NCI-H2196 (cell line): ENCODE measurements around the gene EPHA8.

Experiments used
- DNase-seq: peaks from one replicate; lab custom pipeline; 2025; ENCODE audit not compliant: unreplicated experiment; lab: John Stamatoyannopoulos, UW

The EPHA8 gene

DNA sequence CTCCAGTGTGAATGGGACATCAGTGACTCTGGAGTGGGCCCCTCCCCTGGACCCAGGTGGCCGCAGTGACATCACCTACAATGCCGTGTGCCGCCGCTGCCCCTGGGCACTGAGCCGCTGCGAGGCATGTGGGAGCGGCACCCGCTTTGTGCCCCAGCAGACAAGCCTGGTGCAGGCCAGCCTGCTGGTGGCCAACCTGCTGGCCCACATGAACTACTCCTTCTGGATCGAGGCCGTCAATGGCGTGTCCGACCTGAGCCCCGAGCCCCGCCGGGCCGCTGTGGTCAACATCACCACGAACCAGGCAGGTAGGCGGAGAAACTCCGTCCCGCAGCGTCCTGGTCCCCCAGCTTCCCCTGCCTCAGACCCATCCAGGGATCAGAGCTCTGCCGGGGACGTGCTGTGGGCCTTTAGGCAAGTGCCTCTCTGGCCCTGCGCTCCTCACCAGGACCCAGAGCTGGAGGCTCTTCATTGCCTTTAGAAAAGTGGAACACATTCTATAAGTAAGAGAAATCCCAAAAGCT, 25.7 kb downstream of the EPHA8 start:
- no peak for DNase-seq

DNA sequence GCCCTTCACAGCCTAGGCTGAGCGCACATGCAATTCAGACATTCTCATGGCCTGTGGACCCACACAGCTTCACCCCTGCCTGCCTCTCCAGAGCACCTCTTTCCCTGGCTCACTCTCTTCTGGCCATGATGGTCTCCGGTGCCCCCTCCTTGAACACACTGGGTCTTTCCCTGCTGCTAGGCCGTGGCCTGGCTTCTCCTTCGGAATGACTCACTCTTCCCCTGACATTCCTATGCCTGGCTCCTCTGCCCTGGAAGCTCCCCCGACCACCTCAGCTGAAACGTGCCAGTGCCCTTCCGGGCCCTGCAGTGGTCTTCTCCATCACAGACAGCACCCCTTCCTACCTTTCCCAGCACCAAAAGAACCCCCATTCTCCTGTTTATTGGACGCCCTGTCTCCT, 28.3 kb downstream of the EPHA8 start:
- DNase-seq = no peak

DNA sequence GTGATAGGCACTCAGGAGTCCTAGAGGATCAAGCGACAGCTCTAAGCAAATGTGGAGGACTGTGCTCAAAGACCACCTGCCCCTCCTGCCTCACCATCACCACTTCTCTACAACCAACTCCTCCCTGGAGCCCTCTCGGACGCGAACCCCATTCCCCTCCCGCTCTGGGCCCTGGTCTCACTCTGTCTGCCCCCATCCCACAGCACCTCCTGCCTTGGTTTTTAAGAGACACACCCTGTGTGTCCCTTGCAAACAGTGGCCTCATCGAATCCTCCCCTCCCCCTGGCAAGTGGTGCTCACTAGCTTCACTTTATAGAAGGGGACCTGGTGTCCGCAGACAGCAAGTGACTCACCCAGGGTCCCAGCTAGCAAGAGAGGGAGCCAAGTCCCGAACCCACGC, 28.8 kb downstream of the EPHA8 start:
- no peak for DNase-seq

DNA sequence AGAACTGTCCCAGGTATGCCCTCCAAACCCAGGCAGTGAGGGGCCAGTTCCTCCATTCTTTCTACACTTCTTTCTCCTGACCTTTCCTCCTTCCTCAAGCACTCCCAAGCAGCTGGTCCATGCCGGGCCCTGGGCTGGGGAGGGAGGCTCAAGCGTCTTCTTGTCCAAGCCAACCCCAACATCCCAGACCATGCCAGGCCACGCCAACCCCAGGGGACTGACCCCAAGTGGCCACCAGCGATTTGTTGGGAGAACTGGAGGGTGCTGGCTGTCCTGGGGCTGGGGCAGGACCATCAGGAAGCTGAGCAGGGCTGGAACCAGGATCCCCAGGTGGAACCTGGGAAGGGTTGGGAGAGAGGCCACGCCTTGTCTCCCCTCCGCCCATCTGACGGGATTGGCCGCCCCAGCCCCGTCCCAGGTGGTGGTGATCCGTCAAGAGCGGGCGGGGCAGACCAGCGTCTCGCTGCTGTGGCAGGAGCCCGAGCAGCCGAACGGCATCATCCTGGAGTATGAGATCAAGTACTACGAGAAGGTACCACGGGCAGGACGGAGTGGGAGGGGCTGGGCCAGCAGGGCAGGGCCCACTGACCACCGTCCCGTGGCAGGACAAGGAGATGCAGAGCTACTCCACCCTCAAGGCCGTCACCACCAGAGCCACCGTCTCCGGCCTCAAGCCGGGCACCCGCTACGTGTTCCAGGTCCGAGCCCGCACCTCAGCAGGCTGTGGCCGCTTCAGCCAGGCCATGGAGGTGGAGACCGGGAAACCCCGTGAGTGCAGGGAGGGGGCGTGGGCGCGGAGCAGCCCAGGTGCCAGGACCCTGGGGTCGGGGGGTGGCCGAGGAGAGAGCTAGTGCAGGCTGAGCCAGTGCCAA, 29.9 kb downstream of the EPHA8 start:
- no peak for DNase-seq

DNA sequence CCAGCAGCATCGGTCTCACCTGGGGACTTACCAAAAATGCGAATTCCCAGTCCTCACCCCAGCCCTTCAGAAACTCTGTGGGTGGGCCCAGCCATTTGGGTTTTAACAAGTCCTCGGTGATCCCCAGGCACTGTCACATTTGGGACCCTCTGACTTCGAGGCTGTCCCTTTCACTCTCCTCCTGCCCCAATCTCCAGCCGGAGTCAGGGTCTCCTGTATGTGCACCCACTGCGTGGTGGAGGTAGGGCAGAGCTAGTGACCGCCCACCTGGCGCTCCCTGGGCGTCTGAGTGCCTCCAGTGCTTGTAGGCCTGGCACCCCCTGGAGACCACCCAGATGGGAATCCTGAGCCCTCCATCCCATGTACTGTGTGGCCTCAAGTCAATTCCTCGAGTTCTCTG, 31.1 kb downstream of the EPHA8 start:
- DNase-seq = no peak

DNA sequence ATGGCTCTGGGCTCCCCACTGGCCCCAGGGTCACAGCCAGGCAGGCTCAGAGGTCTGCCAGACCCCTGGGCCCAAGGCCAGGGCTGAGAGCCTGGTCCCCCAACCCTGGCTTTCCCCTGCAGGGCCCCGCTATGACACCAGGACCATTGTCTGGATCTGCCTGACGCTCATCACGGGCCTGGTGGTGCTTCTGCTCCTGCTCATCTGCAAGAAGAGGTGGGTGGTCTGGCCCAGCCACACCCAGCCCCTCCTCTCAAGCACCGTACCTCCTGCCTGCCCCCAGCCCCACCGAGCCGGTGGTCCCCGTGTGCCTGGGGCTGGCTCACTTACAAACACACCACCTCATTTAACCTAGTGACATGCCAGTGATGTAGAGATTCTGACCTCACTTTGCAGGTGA, 31.8 kb downstream of the EPHA8 start:
- no peak for DNase-seq

DNA sequence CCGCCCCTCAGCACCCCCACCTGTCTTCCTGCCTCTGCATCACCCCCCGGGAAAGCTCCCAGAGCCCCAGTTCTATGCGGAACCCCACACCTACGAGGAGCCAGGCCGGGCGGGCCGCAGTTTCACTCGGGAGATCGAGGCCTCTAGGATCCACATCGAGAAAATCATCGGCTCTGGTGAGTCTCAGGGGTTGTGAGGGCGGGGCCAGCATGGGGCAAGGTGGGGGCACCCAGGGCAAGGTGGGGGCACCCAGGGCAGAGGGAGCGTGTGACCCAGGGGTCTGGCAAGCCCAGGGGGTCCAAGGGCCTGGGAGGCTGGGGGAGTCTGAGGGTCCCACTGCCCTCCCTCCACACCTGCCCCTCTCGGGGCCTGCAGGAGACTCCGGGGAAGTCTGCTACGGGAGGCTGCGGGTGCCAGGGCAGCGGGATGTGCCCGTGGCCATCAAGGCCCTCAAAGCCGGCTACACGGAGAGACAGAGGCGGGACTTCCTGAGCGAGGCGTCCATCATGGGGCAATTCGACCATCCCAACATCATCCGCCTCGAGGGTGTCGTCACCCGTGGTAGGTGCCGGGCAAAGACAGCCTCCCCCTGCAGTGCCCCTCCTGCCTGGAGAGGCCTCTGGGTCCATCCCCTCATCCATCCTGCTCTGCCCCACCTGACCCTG, 34.1 kb downstream of the EPHA8 start:
- DNase-seq = no peak

DNA sequence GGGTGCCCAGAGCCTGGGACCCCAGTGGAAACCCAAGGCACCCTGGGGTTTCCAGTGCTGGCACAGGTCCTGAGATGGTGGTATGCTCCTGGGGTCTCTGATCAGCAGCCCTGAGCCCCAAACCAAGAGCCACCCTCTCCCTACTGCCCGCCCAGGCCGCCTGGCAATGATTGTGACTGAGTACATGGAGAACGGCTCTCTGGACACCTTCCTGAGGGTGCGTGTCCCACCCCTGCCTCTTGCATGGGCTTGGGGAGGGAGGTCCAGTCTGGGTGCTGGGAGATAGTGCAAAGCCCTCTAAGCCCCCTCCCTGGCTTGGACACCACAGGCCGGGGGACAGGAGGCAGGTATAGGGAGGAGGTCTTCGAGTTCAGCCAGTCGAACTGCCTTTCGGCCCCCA, 34.7 kb downstream of the EPHA8 start:
- no peak for DNase-seq

DNA sequence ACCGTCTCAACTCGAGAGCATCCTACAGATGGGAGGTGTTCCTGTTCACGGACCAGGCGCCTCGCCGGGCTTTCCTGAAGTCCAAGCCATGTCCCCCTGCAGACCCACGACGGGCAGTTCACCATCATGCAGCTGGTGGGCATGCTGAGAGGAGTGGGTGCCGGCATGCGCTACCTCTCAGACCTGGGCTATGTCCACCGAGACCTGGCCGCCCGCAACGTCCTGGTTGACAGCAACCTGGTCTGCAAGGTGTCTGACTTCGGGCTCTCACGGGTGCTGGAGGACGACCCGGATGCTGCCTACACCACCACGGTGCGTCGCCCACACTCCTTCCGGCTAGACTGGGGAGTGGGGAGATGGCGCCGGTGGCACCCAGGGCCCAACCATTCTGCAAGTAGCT, 35.4 kb downstream of the EPHA8 start:
- no peak for DNase-seq

DNA sequence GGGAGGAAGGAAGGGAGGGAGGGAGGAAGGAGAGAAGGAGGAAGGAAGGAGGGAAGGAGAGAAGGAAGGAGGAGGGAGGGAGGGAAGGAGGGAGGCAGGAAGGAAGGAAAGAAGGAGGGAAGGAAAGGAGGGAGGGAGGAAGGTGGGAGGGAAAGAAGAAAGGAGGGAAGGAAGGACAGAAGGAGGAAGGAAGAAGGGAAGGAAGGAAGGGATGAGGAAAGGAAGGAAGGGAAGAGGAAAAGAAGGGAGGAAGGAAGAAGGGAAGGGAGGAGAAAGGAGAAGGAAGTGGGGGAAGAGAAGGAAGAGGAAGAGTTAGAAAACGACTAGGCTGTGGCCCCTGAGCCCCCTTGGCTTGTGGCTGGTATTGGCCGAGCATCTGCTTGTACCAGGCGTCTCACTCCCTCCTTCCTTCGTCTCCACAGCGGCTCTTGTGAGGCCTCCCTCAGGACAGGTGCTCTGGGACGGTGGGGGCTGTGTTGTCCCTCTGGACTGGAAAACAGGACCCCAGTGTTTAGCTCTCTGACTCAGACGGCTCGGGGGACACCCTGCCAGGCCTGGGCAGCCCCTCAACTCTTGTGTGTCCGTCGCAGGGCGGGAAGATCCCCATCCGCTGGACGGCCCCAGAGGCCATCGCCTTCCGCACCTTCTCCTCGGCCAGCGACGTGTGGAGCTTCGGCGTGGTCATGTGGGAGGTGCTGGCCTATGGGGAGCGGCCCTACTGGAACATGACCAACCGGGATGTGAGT, 37.0 kb downstream of the EPHA8 start:
- no peak for DNase-seq

DNA sequence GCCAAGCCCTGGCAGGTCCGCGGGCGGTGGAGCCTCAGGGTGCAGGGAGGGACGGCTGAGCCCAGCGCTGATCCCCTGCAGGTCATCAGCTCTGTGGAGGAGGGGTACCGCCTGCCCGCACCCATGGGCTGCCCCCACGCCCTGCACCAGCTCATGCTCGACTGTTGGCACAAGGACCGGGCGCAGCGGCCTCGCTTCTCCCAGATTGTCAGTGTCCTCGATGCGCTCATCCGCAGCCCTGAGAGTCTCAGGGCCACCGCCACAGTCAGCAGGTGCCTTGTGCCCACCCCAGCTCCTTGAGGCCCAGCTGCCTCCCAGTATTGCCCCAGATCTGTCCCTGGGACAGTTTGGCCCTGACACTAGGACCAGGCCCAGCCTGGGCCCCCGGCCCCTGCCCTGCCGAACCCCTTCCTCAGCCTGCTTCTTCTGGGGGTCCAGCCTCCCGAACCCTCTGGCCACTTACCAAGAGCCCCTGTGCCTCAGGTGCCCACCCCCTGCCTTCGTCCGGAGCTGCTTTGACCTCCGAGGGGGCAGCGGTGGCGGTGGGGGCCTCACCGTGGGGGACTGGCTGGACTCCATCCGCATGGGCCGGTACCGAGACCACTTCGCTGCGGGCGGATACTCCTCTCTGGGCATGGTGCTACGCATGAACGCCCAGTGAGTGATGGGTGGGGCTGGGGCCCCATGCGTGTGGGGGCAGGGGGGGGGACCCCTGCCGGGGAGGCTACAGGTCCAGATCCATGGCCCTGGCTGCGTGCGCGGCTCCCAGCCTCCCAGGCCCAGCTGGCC, 37.7 kb downstream of the EPHA8 start:
- DNase-seq = no peak

DNA sequence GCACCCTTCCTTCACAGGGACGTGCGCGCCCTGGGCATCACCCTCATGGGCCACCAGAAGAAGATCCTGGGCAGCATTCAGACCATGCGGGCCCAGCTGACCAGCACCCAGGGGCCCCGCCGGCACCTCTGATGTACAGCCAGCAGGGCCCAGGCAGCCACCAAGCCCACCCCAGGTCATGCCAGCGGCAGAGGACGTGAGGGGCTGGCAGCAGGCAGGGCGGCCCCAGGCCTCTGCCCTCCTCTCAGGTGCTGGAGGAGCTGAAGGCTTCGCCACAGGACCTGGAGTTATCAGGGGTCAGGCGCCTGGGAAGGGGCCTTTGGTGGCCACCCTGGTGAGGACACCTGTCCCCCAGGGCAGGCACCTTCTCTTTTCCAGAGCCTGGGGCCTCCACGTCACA, 38.3 kb downstream of the EPHA8 start:
- no peak for DNase-seq

DNA sequence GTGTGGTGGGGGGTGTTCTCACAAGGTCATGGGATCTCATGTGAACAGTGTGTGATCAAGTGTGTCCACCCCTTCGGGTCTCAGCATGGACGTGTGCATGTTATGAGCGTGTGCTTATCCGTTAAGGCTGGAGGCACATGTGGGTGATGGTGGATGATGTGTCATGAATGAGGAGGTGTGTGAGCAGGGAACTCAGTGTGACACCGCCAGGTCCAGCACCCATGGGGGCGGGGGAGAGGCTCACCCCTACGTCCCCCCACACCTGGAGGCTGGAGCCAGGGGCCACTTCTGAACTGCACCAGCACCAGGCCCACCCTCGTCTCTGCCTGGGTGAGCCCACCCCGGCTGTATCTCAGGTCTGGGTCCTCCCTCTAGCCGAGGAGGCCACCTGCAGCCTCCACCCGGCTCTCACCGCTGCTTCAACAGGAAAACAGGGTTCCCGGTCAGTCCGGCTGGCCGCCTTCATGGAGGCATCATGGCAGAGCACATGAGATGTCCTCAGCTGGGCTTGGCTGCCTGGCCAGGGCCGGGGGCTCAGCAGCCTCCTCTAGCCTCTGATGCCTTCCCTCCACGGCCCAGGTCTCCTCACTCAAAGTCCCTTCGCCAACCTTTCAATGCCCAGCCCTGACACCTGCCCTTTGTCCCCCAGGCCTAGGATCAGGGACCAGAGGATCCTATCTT, 38.9 kb downstream of the EPHA8 start:
- DNase-seq = no peak

DNA sequence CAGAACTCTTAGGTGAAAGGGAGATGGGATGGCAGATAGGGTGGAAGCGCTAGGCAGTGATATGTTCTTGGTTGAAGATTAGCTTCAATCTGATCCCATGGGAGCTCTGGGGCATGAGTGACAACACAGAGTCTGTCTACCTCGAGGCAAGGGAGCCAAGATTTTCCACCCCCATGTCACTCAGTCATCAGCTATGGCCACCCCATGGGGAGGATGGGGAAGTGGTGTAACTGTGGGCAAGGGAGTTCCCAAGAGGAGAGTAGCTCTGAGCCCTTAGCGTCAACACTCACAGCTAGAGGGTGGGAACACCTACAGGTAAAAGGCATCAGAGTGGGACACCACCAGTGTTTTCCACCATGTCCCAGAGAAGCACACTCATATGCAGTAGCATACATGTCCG, 42.9 kb downstream of the EPHA8 start:
- DNase-seq = no peak

DNA sequence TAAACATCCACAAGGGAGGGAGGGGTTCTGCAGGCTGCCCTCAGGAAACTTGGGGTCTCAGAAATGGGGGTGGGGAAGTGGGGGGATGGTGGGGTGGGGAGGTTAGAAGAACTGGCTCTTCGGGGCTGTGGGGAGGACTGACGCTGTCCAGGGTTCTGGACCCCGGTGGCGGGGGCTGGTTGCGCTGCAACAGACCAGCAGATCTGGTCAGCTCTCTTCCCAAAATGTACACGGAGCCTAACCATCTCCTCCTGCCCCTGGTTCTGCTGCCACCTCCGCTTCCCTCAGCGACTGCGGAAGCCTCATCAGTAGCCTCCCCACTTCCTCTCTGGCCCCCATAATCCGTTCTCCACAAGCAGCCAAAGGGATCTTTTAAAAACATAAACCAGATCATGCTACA, 43.9 kb downstream of the EPHA8 start:
- no peak for DNase-seq

DNA sequence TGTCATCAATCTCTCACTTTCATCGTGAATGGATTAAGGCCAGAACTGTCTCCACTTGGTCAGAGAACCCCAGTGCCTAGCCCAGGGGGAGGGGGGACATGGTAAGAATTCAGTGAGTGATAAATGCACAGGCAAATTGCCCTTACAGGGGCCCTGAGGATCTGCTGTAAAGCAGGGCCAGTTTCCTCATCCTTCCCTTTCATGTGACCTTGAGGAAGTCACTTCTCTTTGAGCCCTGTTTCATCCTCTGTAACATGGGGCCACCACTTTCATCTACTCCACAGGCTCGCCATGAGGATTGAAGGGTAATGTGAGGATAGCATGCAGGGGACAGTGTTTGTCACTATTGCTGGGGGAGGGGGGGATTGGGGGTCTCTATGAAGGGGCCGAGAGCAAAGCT, 45.1 kb downstream of the EPHA8 start:
- DNase-seq = no peak

DNA sequence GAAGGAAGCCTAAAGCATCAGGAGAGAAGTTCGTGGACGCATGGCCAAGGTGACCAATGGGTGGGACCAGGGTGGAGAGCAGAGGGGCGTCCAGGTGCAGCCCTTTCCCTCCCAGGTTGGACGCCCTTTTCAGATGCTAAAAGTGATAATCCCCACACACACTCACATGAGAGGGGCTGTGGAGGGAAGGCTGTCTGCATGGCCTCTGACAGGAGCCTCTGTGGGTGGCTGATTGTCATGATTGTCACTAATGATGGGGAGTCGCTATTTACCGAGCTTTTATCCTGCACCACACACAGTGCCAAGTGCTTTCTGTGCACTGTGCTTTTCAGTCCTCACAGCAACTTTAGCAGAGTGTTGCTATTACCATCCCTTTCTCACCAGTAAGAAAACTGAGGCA, 46.0 kb downstream of the EPHA8 start:
- DNase-seq = no peak

DNA sequence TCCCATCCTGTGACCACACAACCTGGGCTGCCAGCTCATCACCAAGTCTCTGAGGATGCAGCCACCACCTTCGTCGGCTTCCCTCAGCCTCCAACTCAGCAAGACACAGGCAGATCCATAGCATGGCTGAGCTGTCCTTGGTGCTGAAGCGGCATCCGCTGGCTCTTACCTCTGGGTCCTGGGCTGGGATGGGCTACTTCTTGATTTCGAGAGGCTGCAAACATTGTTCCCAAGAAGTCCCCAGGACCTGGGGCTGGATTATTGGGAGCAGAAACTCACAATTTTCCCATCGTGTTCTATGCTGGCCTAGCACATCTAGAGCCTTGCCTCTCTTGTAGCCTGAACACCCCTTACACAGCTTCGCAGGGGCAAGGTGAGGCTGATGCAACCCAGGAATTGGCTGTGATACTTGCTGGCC, 48.2 kb downstream of the EPHA8 start:
- DNase-seq = no peak

DNA sequence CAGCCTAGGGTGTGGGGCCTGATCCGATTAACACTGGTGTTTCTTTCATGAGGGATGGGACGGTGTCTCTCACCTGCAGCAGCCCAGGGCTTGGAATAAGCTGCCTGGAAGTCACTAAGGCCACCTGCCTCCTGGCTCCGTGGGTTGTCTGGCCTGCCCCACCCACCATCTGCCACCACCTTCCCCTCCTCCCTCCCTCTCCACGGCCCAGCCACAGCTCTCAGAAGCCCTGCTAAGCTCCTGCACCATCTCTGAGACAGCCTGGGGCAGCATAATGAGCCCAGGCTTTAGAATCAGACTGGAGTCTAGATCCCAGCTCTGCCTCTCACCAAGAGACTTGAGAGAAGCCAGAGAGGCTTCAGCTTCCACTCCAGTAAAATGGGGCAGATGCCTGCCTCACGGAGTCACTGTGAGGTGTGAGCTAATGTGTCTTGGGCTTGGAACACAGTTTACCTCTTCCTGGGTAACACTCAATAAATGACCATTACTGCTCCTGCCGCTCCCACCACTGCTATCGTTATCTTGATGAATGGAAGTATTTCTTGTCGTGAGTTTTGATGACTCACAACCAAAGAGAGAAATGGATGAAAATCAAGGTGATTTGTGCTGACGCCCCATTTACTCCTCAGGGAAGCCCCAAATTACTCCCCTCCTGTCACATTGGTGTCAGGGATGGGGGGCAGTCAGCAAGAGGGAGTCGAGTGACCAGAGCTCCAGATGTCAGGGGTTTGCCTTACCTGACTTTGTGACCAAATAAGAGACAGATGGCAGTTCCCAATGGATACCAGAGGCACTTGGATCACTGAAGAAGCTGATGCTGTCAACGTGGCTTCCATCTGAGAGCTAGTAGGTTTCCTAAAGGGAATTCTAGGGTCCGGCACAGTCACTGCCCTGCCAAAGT, 49.6 kb downstream of the EPHA8 start:
- DNase-seq = no peak
